ENCODE data around the gene SCAANT1.

Gene SCAANT1

DNA sequence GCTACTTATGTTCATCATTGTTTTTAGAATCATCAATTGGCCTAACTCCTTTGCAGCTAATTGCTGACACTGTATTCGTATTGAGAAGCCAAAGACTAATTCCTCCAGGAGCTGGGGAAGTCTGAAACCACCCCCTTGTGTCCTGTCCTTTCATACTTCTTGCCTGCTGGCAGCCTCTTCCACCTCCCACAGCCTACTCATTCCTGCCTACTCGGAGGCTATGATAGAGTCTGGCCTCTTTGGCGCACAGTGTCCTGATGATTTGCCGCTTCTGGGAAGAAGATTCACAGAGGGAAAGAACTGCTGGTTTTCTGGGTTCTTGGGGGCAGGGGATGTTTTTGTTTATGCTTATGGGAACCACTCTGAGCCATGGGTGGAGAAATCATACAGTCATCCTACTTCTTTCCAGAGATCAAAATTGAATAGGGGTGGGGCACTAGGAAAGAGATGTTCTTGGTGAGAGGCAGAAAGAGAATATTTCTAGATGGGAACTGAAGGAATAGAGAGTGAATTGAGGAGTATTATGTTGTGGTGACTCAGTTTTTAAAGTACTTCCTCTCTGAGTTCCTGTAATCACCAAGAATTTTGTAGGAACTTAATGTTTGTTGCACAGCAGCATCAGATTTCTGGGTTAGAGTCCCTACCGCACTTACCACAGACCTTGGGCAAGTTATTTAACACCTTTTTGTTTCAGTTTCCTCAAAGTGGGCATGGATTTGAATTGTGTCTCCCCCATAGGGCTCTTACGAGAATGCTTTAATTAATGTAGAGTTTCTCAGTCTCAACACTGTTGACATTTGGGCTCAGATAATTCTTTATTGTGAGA is 22.1 kb upstream of the SCAANT1 start:
- no peak for DNase-seq (ENCODE audit: low read depth in 2 of 2)

- no peak for DNase-seq (ENCODE audit: low read depth in 2 of 2)
Observed at GRCh38 chr3:63933459-63933858, 21.3 kb upstream of the SCAANT1 start.

DNA sequence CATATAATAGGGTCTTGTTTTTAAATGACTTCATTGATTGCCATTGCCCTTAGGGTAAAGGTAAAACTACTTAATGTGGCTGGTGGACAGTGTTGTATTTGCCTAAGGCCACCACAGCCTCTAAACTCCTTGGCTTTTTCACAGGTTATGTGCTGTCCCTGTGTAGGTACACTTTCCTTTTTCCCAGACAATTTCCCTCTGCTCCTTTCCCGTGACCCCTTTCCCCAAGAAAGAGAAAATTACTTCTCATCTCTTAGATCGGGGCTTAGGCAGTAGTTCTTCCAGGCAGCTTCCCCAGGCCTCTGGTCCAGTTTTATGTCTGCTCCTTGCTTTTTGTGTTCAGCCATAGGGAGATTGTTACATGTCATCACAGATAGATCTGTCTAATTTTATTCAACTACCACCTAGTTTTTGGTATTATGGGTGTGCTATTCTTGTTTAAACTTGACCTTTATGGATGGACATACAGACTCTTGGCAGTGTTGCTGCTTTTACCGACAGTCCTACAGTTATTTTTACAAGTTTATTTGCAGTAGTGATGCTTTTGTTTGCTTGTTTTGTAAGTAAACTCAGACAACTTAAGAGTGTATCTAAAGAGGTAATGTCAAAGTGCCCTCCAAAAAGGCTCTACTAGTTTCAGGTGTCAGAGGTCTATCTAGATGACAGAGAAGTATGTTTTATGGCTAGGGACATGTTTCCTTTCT is 20.5 kb upstream of the SCAANT1 start:
- no peak for DNase-seq (ENCODE audit: low read depth in 2 of 2)

GRCh38 chr3:63931290-63931689 is 19.1 kb upstream of the SCAANT1 start:
- DNase-seq (ENCODE audit: low read depth in 2 of 2), result no peak

GRCh38 chr3:63927422-63928280 is 15.5 kb upstream of the SCAANT1 start:
- DNase-seq (ENCODE audit: low read depth in 2 of 2), result no peak

DNA sequence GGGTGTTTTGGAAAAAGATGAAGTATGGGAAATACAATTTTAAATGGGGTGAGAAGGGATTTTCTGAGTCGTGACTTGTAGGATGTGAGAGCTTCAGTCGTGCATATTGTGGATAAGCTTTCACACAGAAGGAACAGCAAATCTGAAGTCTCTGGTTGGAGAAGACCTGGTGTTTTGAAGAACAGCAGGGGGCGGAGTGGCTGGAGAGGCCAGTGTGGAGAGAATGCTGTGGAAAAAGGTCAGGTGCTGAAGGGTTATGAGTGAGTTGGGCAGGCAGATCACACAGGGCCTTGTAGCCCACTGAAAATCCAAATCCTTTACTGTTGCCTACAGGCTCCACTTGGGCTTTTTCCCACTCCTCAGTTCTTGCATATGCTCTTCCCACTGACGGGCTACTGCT is 14.1 kb upstream of the SCAANT1 start:
- DNase-seq (ENCODE audit: low read depth in 2 of 2), result no peak

GRCh38 chr3:63922491-63923199 is 10.5 kb upstream of the SCAANT1 start:
- no peak for DNase-seq (ENCODE audit: low read depth in 2 of 2)

- no peak for DNase-seq (ENCODE audit: low read depth in 2 of 2)
Observed at GRCh38 chr3:63921741-63922482, 9.7 kb upstream of the SCAANT1 start.

DNA sequence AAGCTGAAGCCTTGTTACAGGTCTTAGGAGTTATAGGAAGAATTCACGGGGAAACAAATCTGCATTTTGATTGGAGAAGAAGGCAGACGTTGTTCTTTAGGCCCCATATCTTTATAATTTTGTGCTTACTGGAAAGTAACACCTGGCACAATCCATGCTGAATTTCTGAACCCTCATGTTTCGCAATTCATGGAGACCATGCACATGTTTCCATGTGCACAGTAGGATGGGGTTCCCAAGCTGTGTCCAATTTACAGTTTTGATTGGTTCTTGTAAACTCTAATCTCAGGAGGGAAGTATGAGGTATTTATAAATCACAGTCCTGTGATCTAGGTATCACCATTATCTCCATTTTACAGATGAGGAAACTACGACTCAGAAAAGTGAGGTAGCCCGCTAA is 7.8 kb upstream of the SCAANT1 start:
- DNase-seq (ENCODE audit: low read depth in 2 of 2), result no peak

DNA sequence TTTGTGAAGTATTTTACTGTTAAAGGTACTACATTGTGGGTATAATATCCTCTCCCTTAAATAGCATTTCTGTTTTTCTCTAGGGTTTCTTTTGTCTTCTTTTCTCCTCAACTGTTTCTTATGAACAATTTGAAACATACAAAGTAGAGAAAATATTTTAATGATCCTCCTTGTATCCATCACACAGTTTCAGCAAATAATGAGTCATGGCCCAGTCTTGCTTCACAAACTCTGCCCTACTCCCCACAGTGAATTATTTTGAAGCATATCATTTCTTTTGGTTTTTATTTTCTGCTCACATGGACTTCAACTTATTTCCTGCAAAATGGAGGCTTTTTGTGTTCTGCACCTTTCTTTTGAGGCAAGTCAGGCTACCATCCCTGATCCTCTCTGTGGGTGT is 6.1 kb upstream of the SCAANT1 start:
- peak in 1 of 2 experiments; percentile 37 for DNase-seq (ENCODE audit: low read depth in 2 of 2)

- peak in 1 of 2 experiments; percentile 26 for DNase-seq (ENCODE audit: low read depth in 2 of 2)
Observed at GRCh38 chr3:63914312-63914711, 2.1 kb upstream of the SCAANT1 start.

- DNase-seq (ENCODE audit: low read depth in 2 of 2), result no peak
Observed at GRCh38 chr3:63912768-63913588, 795 bp upstream of the SCAANT1 start.

GRCh38 chr3:63911509-63911872 is 692 bp downstream of the SCAANT1 start:
- no peak for DNase-seq (ENCODE audit: low read depth in 2 of 2)

GRCh38 chr3:63910891-63911290 is 1.3 kb downstream of the SCAANT1 start:
- no peak for DNase-seq (ENCODE audit: low read depth in 2 of 2)

DNA sequence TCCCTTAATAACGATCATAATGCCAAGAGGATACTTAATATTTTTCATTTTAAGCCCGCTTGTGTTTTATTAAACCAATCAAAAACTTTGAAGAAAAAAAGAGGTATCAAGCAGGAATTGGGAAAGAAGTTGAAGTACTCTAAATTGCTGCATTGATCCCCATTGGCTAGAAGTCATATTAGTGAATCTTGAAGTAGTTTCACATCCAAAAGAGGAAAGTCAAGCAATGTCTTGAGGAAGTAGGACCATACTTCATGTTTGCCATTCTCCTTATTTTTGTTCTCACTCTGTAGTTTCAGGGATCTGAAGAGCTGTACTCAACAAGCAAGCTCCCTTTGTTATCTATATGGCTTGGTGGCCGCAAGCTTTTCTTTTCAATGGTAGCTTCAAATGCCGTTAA is 2.2 kb downstream of the SCAANT1 start:
- no peak for DNase-seq (ENCODE audit: low read depth in 2 of 2)

DNA sequence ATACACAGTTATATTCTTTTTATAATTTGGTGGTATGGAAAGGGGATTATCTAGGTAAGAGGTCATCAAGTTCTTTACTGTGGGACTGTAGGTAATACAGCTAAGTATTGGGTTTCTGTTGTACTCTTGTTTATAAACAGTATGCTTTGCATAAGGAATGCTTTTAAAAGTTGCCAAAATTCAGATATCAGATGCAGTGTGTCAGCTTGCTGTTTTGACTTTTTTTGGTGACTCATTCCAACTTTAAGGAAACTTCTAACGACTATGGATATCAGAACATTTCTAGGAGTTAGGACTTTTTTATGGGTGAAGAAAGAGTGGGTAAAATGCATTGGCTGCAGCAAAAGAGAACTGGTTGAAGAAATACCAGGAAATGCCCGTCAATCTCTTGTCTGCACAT is 2.8 kb downstream of the SCAANT1 start:
- no peak for DNase-seq (ENCODE audit: low read depth in 2 of 2)

DNA sequence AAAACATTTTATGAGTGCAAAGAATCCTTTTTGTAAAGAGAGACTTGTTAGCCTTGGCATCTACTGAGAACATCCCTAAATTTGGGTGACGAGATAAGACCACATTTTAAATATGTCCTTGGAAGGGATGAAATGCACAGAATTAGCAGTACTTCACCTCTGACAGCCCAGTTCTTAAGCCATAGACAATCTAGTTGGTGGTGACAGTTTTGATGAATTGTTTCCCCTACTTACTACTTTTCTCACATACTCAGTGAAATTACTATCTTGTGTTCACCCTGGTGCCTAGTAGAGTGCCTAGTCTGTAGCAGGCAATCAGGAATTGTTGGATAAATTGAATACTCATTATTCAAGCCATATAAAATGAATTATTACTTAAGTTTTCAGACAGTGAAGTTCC is 3.4 kb downstream of the SCAANT1 start:
- DNase-seq (ENCODE audit: low read depth in 2 of 2), result no peak

DNA sequence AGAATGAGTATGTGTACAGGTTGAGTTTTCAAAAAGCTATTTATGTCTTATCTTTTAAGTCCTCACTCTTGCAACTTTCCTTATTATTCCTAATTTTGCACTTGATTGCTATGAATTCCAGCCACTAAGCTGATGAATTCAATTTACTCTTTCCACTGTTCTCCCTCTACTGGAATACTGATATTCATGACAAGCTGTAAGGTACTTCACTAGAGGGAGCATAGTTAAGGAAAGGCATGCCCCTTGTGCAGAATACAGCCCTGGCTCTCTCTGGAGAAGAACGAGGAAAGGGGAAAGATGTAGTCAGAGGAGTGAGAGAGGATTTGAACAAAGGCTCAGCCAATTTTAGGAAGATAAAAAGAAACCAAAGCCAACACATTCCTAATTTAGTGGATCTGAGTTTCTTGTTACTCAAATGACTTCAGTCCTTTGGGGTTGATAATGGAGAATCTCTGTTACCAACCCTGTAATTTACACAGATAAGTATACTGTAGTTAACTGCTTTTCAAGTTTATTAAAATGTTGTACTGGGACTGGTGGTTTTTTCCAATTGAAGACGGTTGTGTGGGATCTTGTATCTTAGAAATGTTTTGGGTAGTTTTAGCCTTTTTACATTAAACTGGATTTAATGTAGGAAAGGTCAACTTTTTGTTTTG is 4.0 kb downstream of the SCAANT1 start:
- no peak for DNase-seq (ENCODE audit: low read depth in 2 of 2)

DNA sequence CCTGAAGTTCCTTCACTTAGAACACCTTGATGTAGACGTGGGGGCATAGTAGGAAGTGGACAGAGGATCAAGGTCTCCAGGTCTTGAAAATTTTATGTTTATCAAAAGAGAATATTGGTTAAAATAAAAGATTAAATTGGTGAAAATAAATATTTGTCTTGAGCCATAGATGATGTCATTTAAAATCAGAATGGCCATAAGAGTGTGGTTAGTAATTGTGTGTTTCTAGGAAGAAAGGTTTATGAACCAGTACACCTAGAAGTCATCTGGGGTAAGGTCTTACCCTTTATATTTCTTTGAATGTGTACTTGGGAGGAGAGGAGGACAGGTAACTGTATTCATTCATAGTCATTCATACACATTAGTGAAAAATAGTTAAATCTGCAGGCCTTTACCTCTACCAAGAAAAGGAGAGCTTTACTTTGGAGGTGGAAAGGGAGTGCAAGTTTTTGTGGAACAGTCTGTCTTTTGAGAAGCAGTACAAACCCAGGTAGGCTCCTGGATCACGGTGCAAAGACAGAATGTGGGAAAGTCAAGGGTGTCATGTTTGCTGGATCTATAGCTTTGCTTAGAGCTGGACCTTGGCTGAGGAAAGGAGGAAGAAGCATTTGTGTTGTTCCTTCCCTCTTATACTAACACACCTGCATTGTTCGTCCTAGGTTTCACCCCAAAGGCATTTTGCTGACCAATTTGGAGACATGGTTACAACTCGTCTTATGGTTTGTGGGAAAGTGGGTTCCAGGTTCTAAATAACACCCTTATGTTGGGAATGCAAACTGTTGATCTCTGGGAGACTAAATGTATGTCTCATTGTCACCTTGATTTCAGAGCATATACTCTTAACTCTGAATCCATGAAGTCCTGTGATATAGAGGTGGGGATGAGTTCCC is 6.2 kb downstream of the SCAANT1 start:
- DNase-seq (ENCODE audit: low read depth in 2 of 2), result no peak

Data from fibroblast of skin of left quadriceps (primary cell).